ENCODE data around the gene NMNAT1. TPM values are rescaled to one million over a fixed set of nuclear protein-coding genes. Genes with fewer than 3 reads are reported as not detected.
"Not testable (repeated sequence)": the region's sequence is repeated elsewhere in the genome, so short reads cannot be mapped to it uniquely, and the experiment has no call there.

NMNAT1 gene
- total RNA-seq, 4 donors from 2014 or later = 5.6 to 12.4 (median 8.8) TPM

DNA sequence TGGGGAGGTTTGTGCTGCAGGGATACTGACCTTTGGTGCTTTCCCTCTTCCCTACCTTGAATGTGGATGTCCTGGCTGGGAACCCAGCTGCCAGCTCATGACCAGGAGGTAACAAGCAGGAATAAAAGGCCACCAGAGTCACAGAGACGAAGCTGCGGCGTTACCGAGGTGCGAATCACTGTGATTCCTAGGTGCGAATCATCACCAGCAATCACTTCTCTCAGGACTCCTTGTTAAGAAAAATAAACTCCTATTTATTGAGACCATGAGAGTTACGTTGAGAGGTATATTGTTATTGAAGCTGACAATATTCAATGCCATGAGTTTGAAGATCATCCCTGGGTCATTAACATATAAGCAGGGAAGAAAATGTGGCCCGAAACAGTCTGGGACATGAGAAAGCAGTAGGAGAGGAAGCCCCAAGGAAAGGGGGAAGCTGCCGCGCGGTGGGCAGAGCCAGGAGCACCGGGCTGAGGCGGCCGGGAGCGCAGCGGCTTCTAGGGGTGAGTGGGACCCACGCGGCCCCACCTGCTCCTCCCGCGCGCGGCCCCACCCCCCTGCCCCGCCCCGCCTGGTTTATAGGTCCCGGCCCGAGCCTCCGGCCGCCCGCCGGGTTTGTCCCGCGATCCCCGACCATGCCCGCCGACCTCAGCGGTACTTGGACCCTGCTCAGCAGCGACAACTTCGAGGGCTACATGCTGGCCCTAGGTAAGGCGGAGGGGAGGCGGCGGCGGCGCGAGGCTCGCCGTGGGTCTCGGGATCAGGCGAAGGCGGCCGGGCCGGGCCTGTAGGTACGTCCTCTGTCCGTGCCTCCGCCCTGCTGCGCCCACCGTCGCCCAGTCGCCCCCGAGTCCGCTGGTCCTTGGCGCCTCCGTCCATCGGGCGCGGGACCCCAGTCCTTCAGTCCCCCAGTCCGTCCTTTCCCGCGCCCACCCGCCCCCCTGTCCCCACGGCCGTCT, 53.6 kb downstream of the NMNAT1 start, which contains the start of gene RBP7:
RBP7 (plus strand) TSS at position 605 of the 959 bp plus-strand sequence; CDS start at position 636, 31 bp downstream.
- Histone ChIP-seq H3K27ac (peak within 1 kb of the TSS; percentile 50 to 64 (median 56)), H3K4me1 (peaks cover 5 to 15% of the 10 kb centered on the region in 2 donors), H3K36me3 (no peaks in the 10 kb centered on the region), H3K27me3 (peaks cover 30 to 42% (median 34%) of the 10 kb centered on the region in 3 donors), H3K9me3 (no peaks in the 10 kb centered on the region), H3K4me3 (peak within 1 kb of the TSS; percentile 52 to 69 (median 60))
- in situ Hi-C loops (cut with MboI; ENCODE audit: low sequenced_read_pairs in 4 of 4) (no loop called here), intact Hi-C loops (cut with DNase I; ENCODE audit: low total_unique reads) (no loop called here)
- DNase-seq (no peak), ATAC-seq (peak; percentile 46 to 56)
- peak in 1 of 2 donors; percentile 23 for TF ChIP-seq POLR2A (IDR thresholded peaks at IDR 0.05)
- TF ChIP-seq, protein P1, sequence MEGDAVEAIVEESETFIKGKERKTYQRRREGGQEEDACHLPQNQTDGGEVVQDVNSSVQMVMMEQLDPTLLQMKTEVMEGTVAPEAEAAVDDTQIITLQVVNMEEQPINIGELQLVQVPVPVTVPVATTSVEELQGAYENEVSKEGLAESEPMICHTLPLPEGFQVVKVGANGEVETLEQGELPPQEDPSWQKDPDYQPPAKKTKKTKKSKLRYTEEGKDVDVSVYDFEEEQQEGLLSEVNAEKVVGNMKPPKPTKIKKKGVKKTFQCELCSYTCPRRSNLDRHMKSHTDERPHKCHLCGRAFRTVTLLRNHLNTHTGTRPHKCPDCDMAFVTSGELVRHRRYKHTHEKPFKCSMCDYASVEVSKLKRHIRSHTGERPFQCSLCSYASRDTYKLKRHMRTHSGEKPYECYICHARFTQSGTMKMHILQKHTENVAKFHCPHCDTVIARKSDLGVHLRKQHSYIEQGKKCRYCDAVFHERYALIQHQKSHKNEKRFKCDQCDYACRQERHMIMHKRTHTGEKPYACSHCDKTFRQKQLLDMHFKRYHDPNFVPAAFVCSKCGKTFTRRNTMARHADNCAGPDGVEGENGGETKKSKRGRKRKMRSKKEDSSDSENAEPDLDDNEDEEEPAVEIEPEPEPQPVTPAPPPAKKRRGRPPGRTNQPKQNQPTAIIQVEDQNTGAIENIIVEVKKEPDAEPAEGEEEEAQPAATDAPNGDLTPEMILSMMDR (IDR thresholded peaks at IDR 0.05 in 4 of 5, conservative IDR thresholded peaks at IDR 0.05 in 1 of 5) = no peak

DNA sequence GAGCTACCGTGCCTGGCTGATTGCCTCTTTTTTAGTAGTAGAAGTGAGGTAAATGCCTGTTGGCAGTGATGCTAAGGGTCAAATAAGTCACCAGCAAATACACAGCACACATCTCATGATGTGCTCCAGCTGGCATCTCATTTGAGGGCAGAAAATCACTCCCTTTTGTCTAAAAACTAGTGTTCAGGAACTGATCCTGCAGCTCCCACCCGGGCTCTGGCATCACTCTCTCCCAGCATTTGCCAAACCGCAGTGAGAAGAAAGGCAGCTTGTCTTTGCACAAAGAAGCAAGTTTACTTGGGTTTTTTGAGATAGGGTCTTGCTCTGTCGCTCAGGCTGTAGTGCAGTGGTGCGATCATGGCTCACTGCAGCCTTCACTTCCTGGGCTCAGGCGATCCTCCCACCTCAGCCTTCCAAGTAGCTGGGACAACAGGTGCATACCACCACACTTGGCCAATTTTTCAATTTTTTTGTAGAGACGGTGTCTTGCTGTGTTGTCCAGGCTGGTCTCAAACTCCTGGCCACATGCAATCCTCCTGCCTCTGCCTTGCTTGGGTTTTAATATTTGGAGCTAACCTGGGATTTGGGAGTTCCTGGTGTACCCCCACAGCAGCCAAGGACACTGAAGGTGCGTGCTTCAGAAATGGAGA, 57.9 kb downstream of the NMNAT1 start:
- in situ Hi-C loops (cut with MboI; ENCODE audit: low sequenced_read_pairs in 4 of 4) (no loop called here), intact Hi-C loops (cut with DNase I; ENCODE audit: low total_unique reads) (no loop called here)
- TF ChIP-seq POLR2A (IDR thresholded peaks at IDR 0.05) = no peak
- TF ChIP-seq, protein P1 (IDR thresholded peaks at IDR 0.05 in 4 of 5, conservative IDR thresholded peaks at IDR 0.05 in 1 of 5) = no peak
- no peaks in the 10 kb centered on the region for H3K36me3 ChIP-seq
- H3K27me3 ChIP-seq = peaks cover 30 to 40% (median 34%) of the 10 kb centered on the region in 3 donors
- ATAC-seq (no peak), DNase-seq (no peak)
- H3K27ac ChIP-seq = no peak overlapping the region
- peaks cover 0 to 15% of the 10 kb centered on the region in 2 donors for H3K4me1 ChIP-seq
- no peak overlapping the region for H3K4me3 ChIP-seq
- H3K9me3 ChIP-seq = no peaks in the 10 kb centered on the region

DNA sequence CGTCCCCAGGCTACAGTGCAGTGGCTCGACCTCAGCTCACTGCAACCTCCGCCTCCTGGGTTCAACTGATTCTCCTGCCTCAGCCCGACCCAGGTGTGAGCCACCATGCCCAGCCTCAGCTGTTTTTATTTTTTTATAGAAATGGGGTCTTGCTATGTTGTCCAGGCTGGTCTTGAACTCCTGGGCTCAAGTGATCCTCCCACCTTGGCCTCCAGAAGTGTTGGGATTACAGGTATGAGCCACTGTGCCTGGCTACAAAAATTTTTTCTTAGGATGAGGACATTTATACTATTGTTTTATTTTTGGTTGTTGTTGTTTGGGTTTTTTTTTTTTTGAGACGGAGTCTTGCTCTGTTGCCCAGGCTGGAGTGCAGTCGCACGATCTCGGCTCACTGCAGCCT, 62.0 kb downstream of the NMNAT1 start:
- intact Hi-C loops (cut with DNase I; ENCODE audit: low total_unique reads); H3K27ac ChIP-seq; H3K4me3 ChIP-seq; H3K4me1 ChIP-seq; H3K36me3 ChIP-seq; ATAC-seq; in situ Hi-C loops (cut with MboI; ENCODE audit: low sequenced_read_pairs in 4 of 4); DNase-seq; H3K27me3 ChIP-seq; H3K9me3 ChIP-seq: not testable (repeated sequence)

DNA sequence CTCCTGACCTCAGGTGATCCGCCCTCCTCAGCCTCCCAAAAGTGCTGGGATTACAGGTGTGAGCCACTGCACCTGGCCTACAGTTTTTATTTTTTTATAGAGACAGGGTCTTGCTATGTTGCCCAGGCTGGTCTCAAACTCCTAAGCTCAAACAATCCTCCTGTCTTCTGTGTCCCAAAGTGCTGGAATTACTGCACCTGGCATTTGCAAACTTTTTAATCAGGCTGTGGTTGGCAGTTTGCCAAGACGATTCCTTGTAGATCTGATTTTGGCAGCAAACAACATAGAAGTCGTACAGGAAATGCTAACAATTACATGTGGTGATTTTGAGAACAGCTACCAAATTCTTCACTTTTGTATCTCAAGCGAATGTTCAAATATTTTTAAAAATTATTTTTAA, 63.9 kb downstream of the NMNAT1 start:
- Histone ChIP-seq H3K27me3 (no peaks in the 10 kb centered on the region), H3K27ac (no peak overlapping the region), H3K4me3 (no peak overlapping the region), H3K4me1 (no peaks in the 10 kb centered on the region), H3K9me3 (no peaks in the 10 kb centered on the region), H3K36me3 (no peaks in the 10 kb centered on the region)
- intact Hi-C loops (cut with DNase I; ENCODE audit: low total_unique reads) = no loop called here
- DNase-seq (no peak), ATAC-seq (no peak)
- TF ChIP-seq, protein P1 (IDR thresholded peaks at IDR 0.05 in 4 of 5, conservative IDR thresholded peaks at IDR 0.05 in 1 of 5) = no peak
- no peak for TF ChIP-seq POLR2A (IDR thresholded peaks at IDR 0.05)
- in situ Hi-C loops (cut with MboI; ENCODE audit: low sequenced_read_pairs in 4 of 4) = no loop called here

DNA sequence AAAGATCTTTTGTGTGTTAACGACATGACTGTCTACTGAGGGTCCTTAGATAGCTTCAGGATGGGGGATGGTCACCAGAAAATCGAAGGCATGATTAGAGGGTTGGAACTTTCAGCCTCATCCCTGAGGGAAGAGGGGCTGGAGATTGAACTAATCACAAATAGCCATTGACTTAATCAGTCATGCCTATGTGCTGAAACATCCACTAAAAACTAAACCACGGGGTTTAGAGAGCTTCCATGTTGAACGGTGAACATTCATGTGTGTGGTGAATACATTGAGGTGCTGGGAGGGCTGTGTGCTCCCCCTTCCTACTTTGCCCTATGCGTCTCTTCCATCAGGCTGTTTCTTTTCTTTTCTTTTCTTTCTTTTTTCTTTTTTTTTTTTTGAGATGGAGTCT, 70.7 kb downstream of the NMNAT1 start:
- intact Hi-C loops (cut with DNase I; ENCODE audit: low total_unique reads) = no loop called here
- no peak overlapping the region for H3K27ac ChIP-seq
- no peaks in the 10 kb centered on the region for H3K9me3 ChIP-seq
- H3K4me1 ChIP-seq = no peaks in the 10 kb centered on the region
- DNase-seq (no peak), ATAC-seq (no peak)
- H3K4me3 ChIP-seq = no peak overlapping the region
- no peak for TF ChIP-seq POLR2A (IDR thresholded peaks at IDR 0.05)
- TF ChIP-seq, protein P1 (IDR thresholded peaks at IDR 0.05 in 4 of 5, conservative IDR thresholded peaks at IDR 0.05 in 1 of 5) = no peak
- H3K27me3 ChIP-seq = no peaks in the 10 kb centered on the region
- in situ Hi-C loops (cut with MboI; ENCODE audit: low sequenced_read_pairs in 4 of 4) = no loop called here
- no peaks in the 10 kb centered on the region for H3K36me3 ChIP-seq

Data from gastrocnemius medialis (tissue), 4 donors.